HepG2 (cell line): Measurements from ENCODE around the gene CA9. TPM values are rescaled to one million over a fixed set of nuclear protein-coding genes. Genes with fewer than 3 reads are reported as not detected.

Source experiments
- ATAC-seq: fragments of 200-7000 bp; cut with Tn5 transposase; 3 replicates; pipeline ENCODE4 v1.9.1; 2020; ENCODE audit warnings: mild to moderate bottlenecking, moderate library complexity
- Bru-seq: library from RNA; stranded (reverse); fragments of 400-500 nt; gene quantifications from one replicate; lab custom pipeline; 2021; lab: Mats Ljungman, UMichigan
- BruChase-seq, 2 experiments: library from RNA; stranded (reverse); fragments of 400-500 nt; gene quantifications; one replicate each; lab custom pipeline; 2021; lab: Mats Ljungman, UMichigan
- BruUV-seq: library from RNA; stranded (reverse); fragments of 400-500 nt; replicated peaks from 2 replicates; lab custom pipeline; 2021; lab: Mats Ljungman, UMichigan
- CTCF ChIA-PET: fragments of 300-600 bp; formaldehyde crosslinking; extraction: SDS; loops from one replicate; lab custom pipeline; 2021; ENCODE audit warnings: low total read pairs, inconsistent platforms, low intra/inter-chr PET ratio; lab: Yijun Ruan, JAX
- POLR2A ChIA-PET: fragments of 350-600 bp; sonication (Branson Sonifier 250); formaldehyde crosslinking; loops from one replicate; lab custom pipeline; 2020; ENCODE audit warnings: antibody characterized with exemption, inconsistent platforms; lab: Yijun Ruan, JAX
- DNase-seq: peaks from one replicate; pipeline ENCODE4 v3.0.0-alpha.2; 2015; ENCODE audit warnings: low spot score
- FAIRE-seq: peaks from 3 replicates; lab custom pipeline; 2011; peaks lifted over from hg19 to GRCh38; lab: Jason Lieb, UNC
- H2AFZ ChIP-seq: one replicate; pipeline ENCODE4 v1.6.1; 2011; ENCODE audit warnings: low read length, inconsistent platforms
- H3K27ac ChIP-seq: fragments of 300-600 bp; 3 replicates; pipeline ENCODE4 v1.8.0; 2011; ENCODE audit warnings: mixed run types, mild to moderate bottlenecking, mixed read lengths, low read length, inconsistent platforms; ENCODE audit not compliant: insufficient read depth; ENCODE audit errors: extremely low read length
- H3K27me3 ChIP-seq, 2 experiments: fragments of 200-600 bp in 1 of 2; 2 replicates in 1 of 2; 3 replicates in 1 of 2; pipeline versions ENCODE4 v1.6.0 to v1.8.0; 2011; ENCODE audit warnings: low read length in 2 of 2, mild to moderate bottlenecking in 2 of 2, moderate library complexity in 2 of 2, inconsistent platforms in 1 of 2; ENCODE audit not compliant: insufficient read depth in 2 of 2, control insufficient read depth in 1 of 2
- H3K36me3 ChIP-seq, 2 experiments: fragments of 200-600 bp in 1 of 2; replicated peaks in 1 of 2; 2 replicates in 1 of 2; 3 replicates in 1 of 2; pipeline versions ENCODE4 v1.5.1 to v1.8.0; 2011; ENCODE audit warnings: low read length in 2 of 2, inconsistent platforms in 1 of 2; ENCODE audit not compliant: insufficient read depth in 2 of 2, control insufficient read depth in 1 of 2
- H3K4me1 ChIP-seq: 2 replicates; pipeline ENCODE4 v1.5.1; 2012; ENCODE audit warnings: low read length, inconsistent platforms; ENCODE audit not compliant: insufficient read depth
- H3K4me2 ChIP-seq: 2 replicates; pipeline ENCODE4 v1.6.0; 2011; ENCODE audit warnings: low read depth, low read length, inconsistent platforms
- H3K4me3 ChIP-seq, 3 experiments: fragments of 200-600 bp in 1 of 3; sonication (generic), shearing (Covaris generic) in 1 of 3; replicated peaks in 1 of 3; 2 replicates each; pipeline ENCODE4 v1.5.1; 2011 to 2016; ENCODE audit warnings: low read length in 3 of 3, inconsistent platforms in 2 of 3, low read depth in 2 of 3, mild to moderate bottlenecking in 2 of 3, control low read depth in 1 of 3, mixed read lengths in 1 of 3; ENCODE audit not compliant: insufficient read depth in 1 of 3
- H3K79me2 ChIP-seq: one replicate; pipeline ENCODE4 v1.6.1; 2011; ENCODE audit warnings: low read length, inconsistent platforms; ENCODE audit not compliant: insufficient read depth
- H3K9ac ChIP-seq: 2 replicates; pipeline ENCODE4 v1.6.0; 2011; ENCODE audit warnings: mild to moderate bottlenecking, low read depth, low read length, inconsistent platforms; ENCODE audit not compliant: insufficient read depth
- H3K9me3 ChIP-seq: 2 replicates; pipeline ENCODE4 v1.5.1; 2012; ENCODE audit warnings: mild to moderate bottlenecking, low read length
- H4K20me1 ChIP-seq: 2 replicates; pipeline ENCODE4 v1.6.0; 2011; ENCODE audit warnings: inconsistent platforms, mild to moderate bottlenecking, low read length, moderate library complexity; ENCODE audit not compliant: insufficient read depth
- LCORL ChIP-seq, 2 experiments: fragments of 450-650 bp in 1 of 2; sonication (generic) in 1 of 2; formaldehyde crosslinking in 1 of 2; IDR thresholded peaks; 2 replicates each; pipeline versions ENCODE4 v1.5.0 to v1.6.1; 2017 to 2020; ENCODE audit warnings: antibody characterized with exemption in 1 of 2, missing genetic modification reagents in 1 of 2
- PITX1 ChIP-seq: sonication (generic); formaldehyde crosslinking; IDR thresholded peaks from 2 replicates; pipeline ENCODE4 v1.5.1; 2020; ENCODE audit warnings: mild to moderate bottlenecking, missing genetic modification reagents
- POLR2G ChIP-seq: fragments of 200-400 bp; formaldehyde crosslinking; IDR thresholded peaks from 2 replicates; pipeline ENCODE4 v1.6.1; 2018; ENCODE audit warnings: mild to moderate bottlenecking, low read depth, low read length, moderate library complexity
- YEATS4 ChIP-seq: sonication (generic); formaldehyde crosslinking; IDR thresholded peaks from 2 replicates; pipeline ENCODE4 v1.4.0; 2020; ENCODE audit warnings: missing genetic modification reagents, borderline replicate concordance
- ZBTB20 ChIP-seq: sonication (generic); formaldehyde crosslinking; IDR thresholded peaks from 2 replicates; pipeline ENCODE4 v1.8.1; 2023; ENCODE audit warnings: missing genetic modification reagents, low read depth, mild to moderate bottlenecking, borderline replicate concordance
- ZFAT ChIP-seq: sonication (generic); formaldehyde crosslinking; conservative IDR thresholded peaks from 2 replicates; pipeline ENCODE4 v1.8.1; 2023; ENCODE audit warnings: missing genetic modification reagents, inconsistent platforms
- ZNF468 ChIP-seq: sonication (generic); formaldehyde crosslinking; IDR thresholded peaks from 2 replicates; pipeline ENCODE4 v1.8.0; 2022; ENCODE audit warnings: mild to moderate bottlenecking, moderate library complexity, missing genetic modification reagents
- ZNF619 ChIP-seq: sonication (generic); formaldehyde crosslinking; IDR thresholded peaks from 2 replicates; pipeline ENCODE4 v1.4.0; 2020; ENCODE audit warnings: mild to moderate bottlenecking, missing genetic modification reagents
- ZNF782 ChIP-seq: sonication (generic); formaldehyde crosslinking; IDR thresholded peaks from 2 replicates; pipeline ENCODE4 v1.4.0; 2020; ENCODE audit warnings: missing genetic modification reagents, mild to moderate bottlenecking, borderline replicate concordance
- ZSCAN21 ChIP-seq: sonication (generic); formaldehyde crosslinking; IDR thresholded peaks from 2 replicates; pipeline ENCODE4 v1.8.0; 2022; ENCODE audit warnings: mild to moderate bottlenecking, missing genetic modification reagents, moderate library complexity, borderline replicate concordance
- WGBS: methylation state at CpG from one replicate; pipeline ENCODE4 v1.1.6; 2017; ENCODE audit warnings: low lambda C conversion rate; 5-methylcytosine and 5-hydroxymethylcytosine counted together
- in situ Hi-C: cut with HindIII; loops from 2 replicates; pipeline ENCODE4 v1.10.0; 2017; ENCODE audit warnings: low pct_unique_long_range_greater_than_20kb; ENCODE audit not compliant: extremely low pct_ligation_motif_present
- intact Hi-C: fragments of 100-400 bp; cut with micrococcal nuclease; formaldehyde crosslinking; loops from one replicate; pipeline ENCODE4 v1.10.0; 2022; ENCODE audit not compliant: unreplicated experiment
- long read RNA-seq, 2 experiments: library from RNA in 1 of 2; library from polyadenylated mRNA in 1 of 2; stranded (forward) in 1 of 2; unstranded in 1 of 2; transcript quantifications; one replicate each; pipeline ENCODE4 v2.0.0, GENCODE V29; 2019 to 2022
- polyA minus RNA-seq, 3 experiments: library from RNA; depleted of rRNA, polyadenylated mRNA; stranded (reverse); fragments of >200 nt; gene quantifications; 2 replicates each; pipeline ENCODE4 v1.2.3, GENCODE V29; 2011; ENCODE audit warnings: low replicate concordance in 1 of 3
- polyA plus RNA-seq, 8 experiments: library from polyadenylated mRNA; depleted of rRNA in 3 of 8; stranded (reverse) in 7 of 8; unstranded in 1 of 8; fragments of >200 nt; fragmentation: Illumina TruSeq in 4 of 8; extraction: Trizol in 4 of 8; gene quantifications; 2 replicates each; pipeline versions ENCODE4 v1.2.1 to v1.2.3, GENCODE V29; 2011 to 2016; ENCODE audit warnings: low read depth in 4 of 8, missing spikeins in 1 of 8, mixed read lengths in 1 of 8; ENCODE audit not compliant: insufficient read depth in 1 of 8
- total RNA-seq, 5 experiments: library from RNA; depleted of rRNA; stranded (reverse); fragments of >200 nt; fragmentation: Illumina TruSeq; extraction: Trizol; gene quantifications; 2 replicates each; pipeline ENCODE4 v1.2.3, GENCODE V29; 2016; ENCODE audit warnings: low read depth in 1 of 5
- TF ChIP-seq, protein P1 (sequence below): sonication (generic); formaldehyde crosslinking; IDR thresholded peaks from 2 replicates; pipeline ENCODE4 v1.4.0; 2020; ENCODE audit warnings: missing genetic modification reagents, borderline replicate concordance

CA9 gene
- total RNA-seq (2016; rRNA removed; fragmentation: Illumina TruSeq; extraction: Trizol), result 0.13 TPM in 1 of 2 replicates, not detected in the other
- not detected in 2 replicates for total RNA-seq (2016; cell fraction: cytosol; rRNA removed; fragmentation: Illumina TruSeq; extraction: Trizol; ENCODE audit: low read depth)
- not detected in 2 replicates for total RNA-seq (2016; cell fraction: insoluble cytoplasmic fraction; rRNA removed; fragmentation: Illumina TruSeq; extraction: Trizol)
- total RNA-seq (2016; cell fraction: membrane; rRNA removed; fragmentation: Illumina TruSeq; extraction: Trizol), result not detected in 2 replicates
- 0.75 TPM in 1 of 2 replicates, not detected in the other for total RNA-seq (2016; cell fraction: nucleus; rRNA removed; fragmentation: Illumina TruSeq; extraction: Trizol)
- polyA plus RNA-seq (2011; rRNA removed), result 118 and 152 TPM in 2 replicates
- 65.9 and 115 TPM in 2 replicates for polyA plus RNA-seq (2011; cell fraction: cytosol; rRNA removed)
- polyA plus RNA-seq (2011; cell fraction: nucleus; rRNA removed), result 71.7 and 92.6 TPM in 2 replicates
- polyA plus RNA-seq (2012), result 45.6 and 49.0 TPM in 2 replicates
- polyA plus RNA-seq (2016; cell fraction: cytosol; fragmentation: Illumina TruSeq; extraction: Trizol; ENCODE audit: low read depth), result not detected in 2 replicates
- polyA plus RNA-seq (2016; cell fraction: insoluble cytoplasmic fraction; fragmentation: Illumina TruSeq; extraction: Trizol; ENCODE audit: low read depth), result 0.45 TPM in 1 of 2 replicates, not detected in the other
- not detected in 2 replicates for polyA plus RNA-seq (2016; cell fraction: membrane; fragmentation: Illumina TruSeq; extraction: Trizol; ENCODE audit: low read depth)
- 0.79 and 0.89 TPM in 2 replicates for polyA plus RNA-seq (2016; cell fraction: nucleus; fragmentation: Illumina TruSeq; extraction: Trizol; ENCODE audit: insufficient read depth, low read depth)
- 31.3 and 95.8 TPM in 2 replicates for polyA minus RNA-seq (2011; rRNA and poly(A)+ RNA removed; ENCODE audit: low replicate concordance)
- 28.6 and 34.4 TPM in 2 replicates for polyA minus RNA-seq (2011; cell fraction: cytosol; rRNA and poly(A)+ RNA removed)
- polyA minus RNA-seq (2011; cell fraction: nucleus; rRNA and poly(A)+ RNA removed), result 11.6 and 12.8 TPM in 2 replicates
- percentile 23 among the genes with signal in this experiment for Bru-seq, nascent RNA
- BruChase-seq, experiment 1, labeled RNA remaining after a 6-hour chase, result percentile 24 among the genes with signal in this experiment
- BruChase-seq, experiment 2, labeled RNA remaining after a 2-hour chase, result percentile 14 among the genes with signal in this experiment
- long read RNA-seq, experiment 1, transcript CA9-201 (11 exons, 1,618 nt), result major isoform, 42 of 48 reads
- long read RNA-seq, experiment 1, partial matches to known transcripts, result 1 of 48 reads
- long read RNA-seq, experiment 1, other reads (novel, unspliced or antisense), result 5 of 48 reads
- long read RNA-seq, experiment 2, partial matches to known transcripts, result 1 of 5 reads
- long read RNA-seq, experiment 2, other reads (novel, unspliced or antisense), result 2 of 5 reads

DNA sequence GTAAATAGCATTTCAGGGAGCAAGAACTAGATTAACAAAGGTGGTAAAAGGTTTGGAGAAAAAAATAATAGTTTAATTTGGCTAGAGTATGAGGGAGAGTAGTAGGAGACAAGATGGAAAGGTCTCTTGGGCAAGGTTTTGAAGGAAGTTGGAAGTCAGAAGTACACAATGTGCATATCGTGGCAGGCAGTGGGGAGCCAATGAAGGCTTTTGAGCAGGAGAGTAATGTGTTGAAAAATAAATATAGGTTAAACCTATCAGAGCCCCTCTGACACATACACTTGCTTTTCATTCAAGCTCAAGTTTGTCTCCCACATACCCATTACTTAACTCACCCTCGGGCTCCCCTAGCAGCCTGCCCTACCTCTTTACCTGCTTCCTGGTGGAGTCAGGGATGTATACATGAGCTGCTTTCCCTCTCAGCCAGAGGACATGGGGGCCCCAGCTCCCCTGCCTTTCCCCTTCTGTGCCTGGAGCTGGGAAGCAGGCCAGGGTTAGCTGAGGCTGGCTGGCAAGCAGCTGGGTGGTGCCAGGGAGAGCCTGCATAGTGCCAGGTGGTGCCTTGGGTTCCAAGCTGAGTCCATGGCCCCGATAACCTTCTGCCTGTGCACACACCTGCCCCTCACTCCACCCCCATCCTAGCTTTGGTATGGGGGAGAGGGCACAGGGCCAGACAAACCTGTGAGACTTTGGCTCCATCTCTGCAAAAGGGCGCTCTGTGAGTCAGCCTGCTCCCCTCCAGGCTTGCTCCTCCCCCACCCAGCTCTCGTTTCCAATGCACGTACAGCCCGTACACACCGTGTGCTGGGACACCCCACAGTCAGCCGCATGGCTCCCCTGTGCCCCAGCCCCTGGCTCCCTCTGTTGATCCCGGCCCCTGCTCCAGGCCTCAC is at the start of gene CA9:
Gene CA9 (plus strand): TSS at position 797 of the 893 bp plus-strand sequence. CDS start 32 bp downstream, at position 829.
- Histone ChIP-seq H2AFZ (no peak within 1 kb of the TSS), H3K9me3 (no peaks in the 10 kb centered on the region), H4K20me1 (no peaks in the 10 kb centered on the region), H3K9ac (peak within 1 kb of the TSS; percentile 40), H3K79me2 (no peaks in the 10 kb centered on the region), H3K4me3 (peak within 1 kb of the TSS; percentile 27 to 73 (median 57)), H3K27ac (no peak within 1 kb of the TSS), H3K4me2 (peak within 1 kb of the TSS; percentile 85), H3K36me3 (no peaks in the 10 kb centered on the region), H3K27me3 (no peaks in the 10 kb centered on the region), H3K4me1 (peaks cover 67% of the 10 kb centered on the region)
- no TSS peak for BruUV-seq
- in situ Hi-C loops, result no loop called here
- intact Hi-C loops, result no loop called here
- FAIRE-seq (no peak), ATAC-seq (peak; percentile 56), DNase-seq (peak; percentile 25)
- WGBS, result 4% methylated on average over 2 of the region's 10 CpGs
- CTCF ChIA-PET, result no interaction called here
- POLR2A ChIA-PET, result interaction anchor here (0.8 to 1.5 kb wide), 4 partner anchors 8 to 23 kb away, joined by 3 to 6 read pairs (median 4); partner anchors contain the start of gene ARHGEF39
- TF ChIP-seq, protein P1, sequence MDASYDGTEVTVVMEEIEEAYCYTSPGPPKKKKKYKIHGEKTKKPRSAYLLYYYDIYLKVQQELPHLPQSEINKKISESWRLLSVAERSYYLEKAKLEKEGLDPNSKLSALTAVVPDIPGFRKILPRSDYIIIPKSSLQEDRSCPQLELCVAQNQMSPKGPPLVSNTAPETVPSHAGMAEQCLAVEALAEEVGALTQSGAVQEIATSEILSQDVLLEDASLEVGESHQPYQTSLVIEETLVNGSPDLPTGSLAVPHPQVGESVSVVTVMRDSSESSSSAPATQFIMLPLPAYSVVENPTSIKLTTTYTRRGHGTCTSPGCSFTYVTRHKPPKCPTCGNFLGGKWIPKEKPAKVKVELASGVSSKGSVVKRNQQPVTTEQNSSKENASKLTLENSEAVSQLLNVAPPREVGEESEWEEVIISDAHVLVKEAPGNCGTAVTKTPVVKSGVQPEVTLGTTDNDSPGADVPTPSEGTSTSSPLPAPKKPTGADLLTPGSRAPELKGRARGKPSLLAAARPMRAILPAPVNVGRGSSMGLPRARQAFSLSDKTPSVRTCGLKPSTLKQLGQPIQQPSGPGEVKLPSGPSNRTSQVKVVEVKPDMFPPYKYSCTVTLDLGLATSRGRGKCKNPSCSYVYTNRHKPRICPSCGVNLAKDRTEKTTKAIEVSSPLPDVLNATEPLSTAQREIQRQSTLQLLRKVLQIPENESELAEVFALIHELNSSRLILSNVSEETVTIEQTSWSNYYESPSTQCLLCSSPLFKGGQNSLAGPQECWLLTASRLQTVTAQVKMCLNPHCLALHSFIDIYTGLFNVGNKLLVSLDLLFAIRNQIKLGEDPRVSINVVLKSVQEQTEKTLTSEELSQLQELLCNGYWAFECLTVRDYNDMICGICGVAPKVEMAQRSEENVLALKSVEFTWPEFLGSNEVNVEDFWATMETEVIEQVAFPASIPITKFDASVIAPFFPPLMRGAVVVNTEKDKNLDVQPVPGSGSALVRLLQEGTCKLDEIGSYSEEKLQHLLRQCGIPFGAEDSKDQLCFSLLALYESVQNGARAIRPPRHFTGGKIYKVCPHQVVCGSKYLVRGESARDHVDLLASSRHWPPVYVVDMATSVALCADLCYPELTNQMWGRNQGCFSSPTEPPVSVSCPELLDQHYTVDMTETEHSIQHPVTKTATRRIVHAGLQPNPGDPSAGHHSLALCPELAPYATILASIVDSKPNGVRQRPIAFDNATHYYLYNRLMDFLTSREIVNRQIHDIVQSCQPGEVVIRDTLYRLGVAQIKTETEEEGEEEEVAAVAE (CRISPR knock-in tag), result no peak
- TF ChIP-seq YEATS4 (CRISPR knock-in tag) (0 out of 2 replicates have a peak, but pooled peaks have one; percentile 36), ZNF468 (0 out of 2 replicates have a peak, but pooled peaks have one; percentile 52), ZNF782 (no peak), ZBTB20 (0 out of 2 replicates have a peak, but pooled peaks have one; percentile 27), POLR2G (peak; percentile 59), ZNF619 (0 out of 2 replicates have a peak, but pooled peaks have one; percentile 38), ZFAT (CRISPR knock-in tag) (no peak), LCORL (IDR thresholded peaks at IDR 0.05) (no peak), LCORL (CRISPR knock-in tag; IDR thresholded peaks at IDR 0.05) (peak; percentile 52; the same call in 1 of the 2 replicates), ZSCAN21 (CRISPR knock-in tag) (peak; percentile 39; the same call in 1 of the 2 replicates), PITX1 (CRISPR knock-in tag) (peak; percentile 54; the same call in 1 of the 2 replicates)
